ENCODE results near the gene MYMK.

Gene MYMK

GRCh38 chr9:133519693-133520092 lies 5.1 kb downstream of the MYMK start:
- H3K27ac Mint-ChIP-seq: no peak overlapping the region
- DNase-seq (ENCODE audit: low spot score in 2 of 2): no peak
- no peak overlapping the region for H3K4me3 Mint-ChIP-seq
- no peaks in the 10 kb centered on the region for H3K9me3 Mint-ChIP-seq
- no peak for ATAC-seq
- H3K36me3 Mint-ChIP-seq: no peaks in the 10 kb centered on the region
- H3K4me1 Mint-ChIP-seq: no peaks in the 10 kb centered on the region

GRCh38 chr9:133518706-133519449 lies 5.9 kb downstream of the MYMK start:
- H3K9me3 Mint-ChIP-seq: no peaks in the 10 kb centered on the region
- H3K4me1 Mint-ChIP-seq: no peaks in the 10 kb centered on the region
- ATAC-seq: no peak
- no peak overlapping the region for H3K4me3 Mint-ChIP-seq
- H3K27ac Mint-ChIP-seq: no peak overlapping the region
- no peak for DNase-seq (ENCODE audit: low spot score in 2 of 2)
- no peaks in the 10 kb centered on the region for H3K36me3 Mint-ChIP-seq

GRCh38 chr9:133518200-133518599 lies 6.6 kb downstream of the MYMK start:
- Mint-ChIP-seq H3K4me3 (no peak overlapping the region), H3K27ac (no peak overlapping the region), H3K9me3 (no peaks in the 10 kb centered on the region), H3K36me3 (no peaks in the 10 kb centered on the region), H3K4me1 (no peaks in the 10 kb centered on the region)
- DNase-seq (ENCODE audit: low spot score in 2 of 2) (no peak), ATAC-seq (no peak)

- no peak overlapping the region for H3K27ac Mint-ChIP-seq
- H3K4me3 Mint-ChIP-seq: no peak overlapping the region
- DNase-seq (ENCODE audit: low spot score in 2 of 2): no peak
These were observed 7.0 kb downstream of the MYMK start for GRCh38 chr9:133517711-133518110.

GRCh38 chr9:133516961-133517350 lies 7.8 kb downstream of the MYMK start:
- H3K4me1 Mint-ChIP-seq: no peaks in the 10 kb centered on the region
- H3K4me3 Mint-ChIP-seq: no peak overlapping the region
- no peak overlapping the region for H3K27ac Mint-ChIP-seq
- no peaks in the 10 kb centered on the region for H3K9me3 Mint-ChIP-seq
- ATAC-seq (no peak), DNase-seq (ENCODE audit: low spot score in 2 of 2) (no peak)
- H3K36me3 Mint-ChIP-seq: no peaks in the 10 kb centered on the region

More at GRCh38 chr9:133517711-133518110, 7.0 kb downstream of the MYMK start:
- no peaks in the 10 kb centered on the region for H3K9me3 Mint-ChIP-seq
- no peak for ATAC-seq
- H3K36me3 Mint-ChIP-seq: no peaks in the 10 kb centered on the region
- no peaks in the 10 kb centered on the region for H3K4me1 Mint-ChIP-seq

GRCh38 chr9:133516256-133516960 lies 8.4 kb downstream of the MYMK start:
- no peak for ATAC-seq
- Mint-ChIP-seq H3K9me3 (no peaks in the 10 kb centered on the region), H3K36me3 (no peaks in the 10 kb centered on the region), H3K4me1 (no peaks in the 10 kb centered on the region), H3K27ac (no peak overlapping the region), H3K4me3 (no peak overlapping the region)
- DNase-seq (ENCODE audit: low spot score in 2 of 2): no peak

- ATAC-seq: no peak
- H3K36me3 Mint-ChIP-seq: no peaks in the 10 kb centered on the region
- no peak overlapping the region for H3K27ac Mint-ChIP-seq
- no peak overlapping the region for H3K4me3 Mint-ChIP-seq
- no peak for DNase-seq (ENCODE audit: low spot score in 2 of 2)
- no peaks in the 10 kb centered on the region for H3K4me1 Mint-ChIP-seq
- H3K9me3 Mint-ChIP-seq: no peaks in the 10 kb centered on the region
These were observed 9.0 kb downstream of the MYMK start for GRCh38 chr9:133515615-133516255.

GRCh38 chr9:133515240-133515610 lies 9.5 kb downstream of the MYMK start:
- H3K4me1 Mint-ChIP-seq: no peaks in the 10 kb centered on the region
- no peak overlapping the region for H3K27ac Mint-ChIP-seq
- H3K4me3 Mint-ChIP-seq: no peak overlapping the region
- no peaks in the 10 kb centered on the region for H3K9me3 Mint-ChIP-seq
- H3K36me3 Mint-ChIP-seq: no peaks in the 10 kb centered on the region
- no peak for ATAC-seq
- DNase-seq (ENCODE audit: low spot score in 2 of 2): no peak

- no peak for DNase-seq (ENCODE audit: low spot score in 2 of 2)
- no peak for ATAC-seq
- Mint-ChIP-seq H3K4me3 (no peak overlapping the region), H3K36me3 (no peaks in the 10 kb centered on the region), H3K9me3 (no peaks in the 10 kb centered on the region), H3K27ac (no peak overlapping the region), H3K4me1 (peaks cover 1% of the 10 kb centered on the region)
These were observed 10.1 kb downstream of the MYMK start for GRCh38 chr9:133514460-133515239.

- Mint-ChIP-seq H3K9me3 (no peaks in the 10 kb centered on the region), H3K4me1 (peaks cover 8% of the 10 kb centered on the region), H3K4me3 (no peak overlapping the region), H3K27ac (no peak overlapping the region), H3K36me3 (no peaks in the 10 kb centered on the region)
- no peak for ATAC-seq
- no peak for DNase-seq (ENCODE audit: low spot score in 2 of 2)
These were observed 11.3 kb downstream of the MYMK start for GRCh38 chr9:133513214-133514100.

GRCh38 chr9:133512253-133513213 lies 12.2 kb downstream of the MYMK start:
- ATAC-seq: no peak
- H3K4me3 Mint-ChIP-seq: no peak overlapping the region

GRCh38 chr9:133511607-133512006 lies 13.2 kb downstream of the MYMK start:
- H3K4me1 Mint-ChIP-seq: peaks cover 8% of the 10 kb centered on the region
- H3K36me3 Mint-ChIP-seq: no peaks in the 10 kb centered on the region
- DNase-seq (ENCODE audit: low spot score in 2 of 2): no peak
- H3K27ac Mint-ChIP-seq: no peak overlapping the region
- ATAC-seq: no peak
- H3K9me3 Mint-ChIP-seq: no peaks in the 10 kb centered on the region
- no peak overlapping the region for H3K4me3 Mint-ChIP-seq

More at GRCh38 chr9:133512253-133513213, 12.2 kb downstream of the MYMK start:
- no peak overlapping the region for H3K27ac Mint-ChIP-seq
- H3K4me1 Mint-ChIP-seq: peaks cover 8% of the 10 kb centered on the region
- H3K9me3 Mint-ChIP-seq: no peaks in the 10 kb centered on the region
- DNase-seq (ENCODE audit: low spot score in 2 of 2): no peak
- no peaks in the 10 kb centered on the region for H3K36me3 Mint-ChIP-seq

GRCh38 chr9:133510926-133511505 lies 13.7 kb downstream of the MYMK start:
- no peak for DNase-seq (ENCODE audit: low spot score in 2 of 2)
- ATAC-seq: no peak
- Mint-ChIP-seq H3K4me3 (no peak overlapping the region), H3K9me3 (no peaks in the 10 kb centered on the region), H3K36me3 (no peaks in the 10 kb centered on the region), H3K4me1 (peaks cover 8% of the 10 kb centered on the region), H3K27ac (no peak overlapping the region)

Measured in stimulated activated effector memory CD8-positive, alpha-beta T cell treated with anti-CD3 and anti-CD28 coated beads, Interleukin-12 subunit alpha, Interleukin-12 subunit beta, amount 100 ng/mL, for 72 hours (primary cell).